HG02571 (cell line): ENCODE measurements around the gene ALK.

Source experiments
- ATAC-seq: cut with Tn5 transposase; IDR thresholded peaks from one replicate; pipeline ENCODE4 v1.9.1; 2021; ENCODE audit warnings: mild to moderate bottlenecking, moderate library complexity; ENCODE audit not compliant: unreplicated experiment

Gene ALK

GRCh38 chr2:29463181-29463900, 458.0 kb downstream of the ALK start:
- no peak for ATAC-seq

GRCh38 chr2:29462293-29462692, 459.1 kb downstream of the ALK start:
- no peak for ATAC-seq

GRCh38 chr2:29460190-29460589, 461.2 kb downstream of the ALK start:
- no peak for ATAC-seq

- no peak for ATAC-seq
Observed at GRCh38 chr2:29459445-29460179, 461.8 kb downstream of the ALK start.

GRCh38 chr2:29456429-29456828, 465.0 kb downstream of the ALK start:
- no peak for ATAC-seq

- ATAC-seq = no peak
Observed at GRCh38 chr2:29455200-29455860, 466.1 kb downstream of the ALK start.

GRCh38 chr2:29452036-29452435, 469.4 kb downstream of the ALK start:
- ATAC-seq = no peak

- ATAC-seq = no peak
Observed at GRCh38 chr2:29450596-29451222, 470.7 kb downstream of the ALK start.

GRCh38 chr2:29449499-29449898, 471.9 kb downstream of the ALK start:
- ATAC-seq = no peak

GRCh38 chr2:29448096-29448688, 473.2 kb downstream of the ALK start:
- ATAC-seq = no peak

- ATAC-seq = no peak
Observed at GRCh38 chr2:29447513-29447912, 473.9 kb downstream of the ALK start.

GRCh38 chr2:29446847-29447246, 474.5 kb downstream of the ALK start:
- no peak for ATAC-seq

GRCh38 chr2:29444150-29444549, 477.2 kb downstream of the ALK start:
- no peak for ATAC-seq

- no peak for ATAC-seq
Observed at GRCh38 chr2:29443627-29444026, 477.8 kb downstream of the ALK start.

GRCh38 chr2:29443151-29443550, 478.2 kb downstream of the ALK start:
- ATAC-seq = no peak

- ATAC-seq = no peak
Observed at GRCh38 chr2:29440921-29441623, 480.3 kb downstream of the ALK start.

GRCh38 chr2:29433920-29434319, 487.5 kb downstream of the ALK start:
- ATAC-seq = no peak

- ATAC-seq = no peak
Observed at GRCh38 chr2:29433128-29433527, 488.3 kb downstream of the ALK start.

GRCh38 chr2:29431485-29431884, 489.9 kb downstream of the ALK start:
- no peak for ATAC-seq

- no peak for ATAC-seq
Observed at GRCh38 chr2:29430382-29431112, 490.8 kb downstream of the ALK start.
